ENCODE data around the gene EID2B.

EID2B gene

GRCh38 chr19:39525205-39525604 lies 7.4 kb downstream of the EID2B start:
- Histone ChIP-seq H3K9me3 (ENCODE audit: insufficient read depth, low read depth, low read length) (no peaks in the 10 kb centered on the region), H3K4me2 (ENCODE audit: low read depth, low read length, poor library complexity, severe bottlenecking) (no peak overlapping the region), H3K4me1 (ENCODE audit: insufficient read depth, low read length, poor library complexity, severe bottlenecking) (no peaks in the 10 kb centered on the region), H3K27me3 (ENCODE audit: insufficient read depth, low read length, poor library complexity, severe bottlenecking) (no peaks in the 10 kb centered on the region), H4K20me1 (ENCODE audit: insufficient read depth, low read length, poor library complexity, severe bottlenecking) (no peaks in the 10 kb centered on the region), H3K79me2 (ENCODE audit: insufficient read depth, low read length) (peaks cover 4% of the 10 kb centered on the region; the same call in 1 of the 2 replicates), H3K4me3 (ENCODE audit: low read length, poor library complexity, severe bottlenecking) (no peak overlapping the region), H2AFZ (ENCODE audit: low read length) (no peak overlapping the region), H3K9me2 (replicated peaks; ENCODE audit: low read depth, low read length) (no peaks in the 10 kb centered on the region), H3F3A (ENCODE audit: low read depth) (no peaks in the 10 kb centered on the region), H3K36me3 (ENCODE audit: insufficient read depth, low read length) (no peaks in the 10 kb centered on the region), H3K9ac (ENCODE audit: low read depth, low read length, poor library complexity, severe bottlenecking) (no peak overlapping the region)
- TF ChIP-seq CTCF (conservative IDR thresholded peaks at IDR 0.05; ENCODE audit: low read length) (no peak), EZH2phosphoT487 (IDR thresholded peaks at IDR 0.05; ENCODE audit: borderline replicate concordance) (no peak)

GRCh38 chr19:39524495-39524894 lies 8.2 kb downstream of the EID2B start:
- TF ChIP-seq EZH2phosphoT487 (IDR thresholded peaks at IDR 0.05; ENCODE audit: borderline replicate concordance) (no peak), CTCF (conservative IDR thresholded peaks at IDR 0.05; ENCODE audit: low read length) (no peak)
- H3K79me2 ChIP-seq (ENCODE audit: insufficient read depth, low read length), result no peaks in the 10 kb centered on the region
- no peak overlapping the region for H3K9ac ChIP-seq (ENCODE audit: low read depth, low read length, poor library complexity, severe bottlenecking)
- no peaks in the 10 kb centered on the region for H4K20me1 ChIP-seq (ENCODE audit: insufficient read depth, low read length, poor library complexity, severe bottlenecking)
- H3K36me3 ChIP-seq (ENCODE audit: insufficient read depth, low read length), result no peaks in the 10 kb centered on the region
- no peaks in the 10 kb centered on the region for H3K4me1 ChIP-seq (ENCODE audit: insufficient read depth, low read length, poor library complexity, severe bottlenecking)
- H3F3A ChIP-seq (ENCODE audit: low read depth), result no peaks in the 10 kb centered on the region
- H3K4me3 ChIP-seq (ENCODE audit: low read length, poor library complexity, severe bottlenecking), result no peak overlapping the region
- no peaks in the 10 kb centered on the region for H3K9me3 ChIP-seq (ENCODE audit: insufficient read depth, low read depth, low read length)
- H3K9me2 ChIP-seq (replicated peaks; ENCODE audit: low read depth, low read length), result no peaks in the 10 kb centered on the region
- no peak overlapping the region for H2AFZ ChIP-seq (ENCODE audit: low read length)
- H3K27me3 ChIP-seq (ENCODE audit: insufficient read depth, low read length, poor library complexity, severe bottlenecking), result no peaks in the 10 kb centered on the region
- H3K4me2 ChIP-seq (ENCODE audit: low read depth, low read length, poor library complexity, severe bottlenecking), result no peak overlapping the region

- no peaks in the 10 kb centered on the region for H3F3A ChIP-seq (ENCODE audit: low read depth)
- no peaks in the 10 kb centered on the region for H4K20me1 ChIP-seq (ENCODE audit: insufficient read depth, low read length, poor library complexity, severe bottlenecking)
- H3K27me3 ChIP-seq (ENCODE audit: insufficient read depth, low read length, poor library complexity, severe bottlenecking), result no peaks in the 10 kb centered on the region
- no peak overlapping the region for H2AFZ ChIP-seq (ENCODE audit: low read length)
- no peaks in the 10 kb centered on the region for H3K79me2 ChIP-seq (ENCODE audit: insufficient read depth, low read length)
- H3K4me2 ChIP-seq (ENCODE audit: low read depth, low read length, poor library complexity, severe bottlenecking), result no peak overlapping the region
- no peaks in the 10 kb centered on the region for H3K4me1 ChIP-seq (ENCODE audit: insufficient read depth, low read length, poor library complexity, severe bottlenecking)
- no peaks in the 10 kb centered on the region for H3K9me2 ChIP-seq (replicated peaks; ENCODE audit: low read depth, low read length)
- no peaks in the 10 kb centered on the region for H3K36me3 ChIP-seq (ENCODE audit: insufficient read depth, low read length)
- no peak overlapping the region for H3K4me3 ChIP-seq (ENCODE audit: low read length, poor library complexity, severe bottlenecking)
- H3K9me3 ChIP-seq (ENCODE audit: insufficient read depth, low read depth, low read length), result no peaks in the 10 kb centered on the region
- no peak overlapping the region for H3K9ac ChIP-seq (ENCODE audit: low read depth, low read length, poor library complexity, severe bottlenecking)
- TF ChIP-seq CTCF (conservative IDR thresholded peaks at IDR 0.05; ENCODE audit: low read length) (no peak), EZH2phosphoT487 (IDR thresholded peaks at IDR 0.05; ENCODE audit: borderline replicate concordance) (no peak)
Measured at GRCh38 chr19:39520541-39521484, 11.8 kb downstream of the EID2B start.
